Naive thymus-derived CD4-positive, alpha-beta T cell (primary cell): ENCODE measurements around the gene STAU1. TPM values are rescaled to one million over a fixed set of nuclear protein-coding genes. Genes with fewer than 3 reads are reported as not detected.
"Not testable (repeated sequence)": the region's sequence is repeated elsewhere in the genome, so short reads cannot be mapped to it uniquely, and the experiment has no call there.

ENCODE experiments used
- ATAC-seq: fragments of 150-1000 bp; cut with Tn5 transposase; 2 replicates; pipeline ENCODE4 v1.10.0; 2021; ENCODE audit warnings: mild to moderate bottlenecking, moderate library complexity
- CTCF ChIA-PET: fragments of 350-600 bp; sonication (Branson Sonifier 250); formaldehyde crosslinking; loops from one replicate; lab custom pipeline; 2021; ENCODE audit warnings: antibody characterized with exemption; lab: Charles Lee
- POLR2A ChIA-PET: fragments of 350-600 bp; sonication (Branson Sonifier 250); formaldehyde crosslinking; loops from one replicate; lab custom pipeline; 2021; ENCODE audit warnings: antibody characterized with exemption, inconsistent platforms; lab: Charles Lee
- DNase-seq, 9 donors: peaks; one replicate each; pipeline versions ENCODE4 v3.0.0 to v3.0.0-alpha.2; 2020 to 2022; ENCODE audit warnings: mixed read lengths in 1 of 9
- H3K27ac ChIP-seq: one replicate; pipeline ENCODE4 v1.7.0; 2013; ENCODE audit warnings: mild to moderate bottlenecking, low read depth, low read length, moderate library complexity
- H3K27me3 ChIP-seq, 2 donors: one replicate each; pipeline ENCODE4 v1.7.0; 2013; ENCODE audit warnings: low read length in 2 of 2, mild to moderate bottlenecking in 2 of 2, moderate library complexity in 2 of 2; ENCODE audit not compliant: control insufficient read depth in 2 of 2, insufficient read depth in 2 of 2
- H3K36me3 ChIP-seq, 3 experiments: 1 replicate in 2 of 3; 2 replicates in 1 of 3; pipeline ENCODE4 v1.7.0; 2013; ENCODE audit warnings: low read length in 3 of 3, mild to moderate bottlenecking in 3 of 3, moderate library complexity in 1 of 3; ENCODE audit not compliant: insufficient read depth in 3 of 3, control insufficient read depth in 2 of 3
- H3K4me1 ChIP-seq, 2 donors: one replicate each; pipeline ENCODE4 v1.7.0; 2013; ENCODE audit warnings: low read length in 2 of 2, mild to moderate bottlenecking in 2 of 2, moderate library complexity in 1 of 2; ENCODE audit not compliant: control insufficient read depth in 2 of 2, insufficient read depth in 2 of 2
- H3K4me3 ChIP-seq: 2 replicates; pipeline ENCODE4 v1.7.0; 2013; ENCODE audit warnings: mild to moderate bottlenecking, low read length
- H3K9me3 ChIP-seq, 3 experiments: 1 replicate in 2 of 3; 2 replicates in 1 of 3; pipeline ENCODE4 v1.7.0; 2013; ENCODE audit warnings: low read length in 3 of 3; ENCODE audit not compliant: control insufficient read depth in 2 of 3
- H3K27ac Mint-ChIP-seq, 9 donors: one replicate each; pipeline ENCODE4 v1.8.0; 2020 to 2022; ENCODE audit warnings: mixed read lengths in 9 of 9, mild to moderate bottlenecking in 8 of 9, moderate library complexity in 5 of 9, inconsistent platforms in 2 of 9
- H3K27me3 Mint-ChIP-seq, 5 donors: one replicate each; pipeline ENCODE4 v1.8.0; 2021 to 2022; ENCODE audit warnings: mixed read lengths in 5 of 5, mild to moderate bottlenecking in 1 of 5
- H3K36me3 Mint-ChIP-seq, 5 donors: one replicate each; pipeline ENCODE4 v1.8.0; 2020 to 2022; ENCODE audit warnings: mixed read lengths in 5 of 5, mild to moderate bottlenecking in 3 of 5, inconsistent platforms in 1 of 5
- H3K4me1 Mint-ChIP-seq, 7 donors: one replicate each; pipeline ENCODE4 v1.8.0; 2020 to 2022; ENCODE audit warnings: mixed read lengths in 7 of 7, mild to moderate bottlenecking in 3 of 7, inconsistent platforms in 1 of 7
- H3K4me3 Mint-ChIP-seq, 10 donors: one replicate each; pipeline ENCODE4 v1.8.0; 2020 to 2022; ENCODE audit warnings: mild to moderate bottlenecking in 10 of 10, mixed read lengths in 10 of 10, moderate library complexity in 6 of 10, inconsistent platforms in 2 of 10
- H3K9me3 Mint-ChIP-seq, 11 donors: one replicate each; pipeline ENCODE4 v1.8.0; 2020 to 2022; ENCODE audit warnings: mixed read lengths in 11 of 11, mild to moderate bottlenecking in 4 of 11, inconsistent platforms in 1 of 11, moderate library complexity in 1 of 11
- intact Hi-C, 2 donors: fragments of 100-400 bp; cut with micrococcal nuclease; formaldehyde crosslinking; loops; one replicate each; pipeline ENCODE4 v1.15.1; 2023
- polyA plus RNA-seq, 2 donors: library from polyadenylated mRNA; unstranded; fragments of 300-500 nt; fragmentation: Illumina TruSeq; gene quantifications; one replicate each; pipeline ENCODE4 v1.2.3, GENCODE V29; 2021
- total RNA-seq, 6 experiments: library from RNA in 5 of 6; stranded (reverse) in 5 of 6; gene quantifications; 1 replicate in 5 of 6; 2 replicates in 1 of 6; pipeline ENCODE4 v1.2.3 and lab custom pipeline; 2021 to 2026

STAU1 gene
- total and polyA plus RNA-seq, 7 experiments from 2014 or later = 35.8 to 56.3 (median 45.8) TPM

- peak overlapping the region in 5 of 9 donors; percentile 41 to 68 (median 46) for H3K27ac Mint-ChIP-seq
- not testable (repeated sequence) for H3K27ac ChIP-seq, H3K4me3 Mint-ChIP-seq, H3K27me3 Mint-ChIP-seq, H3K9me3 Mint-ChIP-seq, ATAC-seq, H3K4me3 ChIP-seq, H3K27me3 ChIP-seq, H3K4me1 ChIP-seq, DNase-seq, H3K9me3 ChIP-seq
- ChIA-PET CTCF (interaction anchor here (0.6 to 2.9 kb wide), 3 partner anchors 81 to 277 kb away, joined by 4 to 71 read pairs (median 20); partner anchors contain the start of gene DDX27), POLR2A (interaction anchor here (1.3 kb wide), 1 partner anchor 82 kb away, joined by 3 read pairs; no protein-coding TSS in a partner anchor)
- peaks cover 0 to 28% (median 16%) of the 10 kb centered on the region in 5 donors for H3K36me3 Mint-ChIP-seq
- peaks cover 0 to 48% (median 5%) of the 10 kb centered on the region in 3 experiments for H3K36me3 ChIP-seq
- intact Hi-C loops = loop anchor here in 1 of 2 donors (5.0 kb wide), 1 partner anchor 183 kb away; no protein-coding TSS in a partner anchor
- peaks cover 6 to 20% (median 13%) of the 10 kb centered on the region in 7 donors for H3K4me1 Mint-ChIP-seq
Measured at GRCh38 chr20:49134797-49135196, 53.3 kb downstream of the STAU1 start.

- Mint-ChIP-seq H3K9me3 (no peaks in the 10 kb centered on the region), H3K27me3 (no peaks in the 10 kb centered on the region), H3K4me1 (peaks cover 7 to 20% (median 12%) of the 10 kb centered on the region in 7 donors), H3K36me3 (peaks cover 0 to 28% (median 16%) of the 10 kb centered on the region in 5 donors), H3K4me3 (no peak overlapping the region), H3K27ac (peak overlapping the region in 7 of 9 donors; percentile 15 to 74 (median 41))
- CTCF ChIA-PET = interaction anchor here (1.5 to 2.9 kb wide), 3 partner anchors 83 to 104 kb away, joined by 4 to 71 read pairs (median 20); partner anchors contain the start of gene DDX27
- POLR2A ChIA-PET = interaction anchor here (1.2 to 1.7 kb wide), 2 partner anchors 56 to 84 kb away, joined by 3 to 12 read pairs; partner anchors contain the start of gene DDX27
- Histone ChIP-seq H3K27ac (no peak overlapping the region), H3K36me3 (peaks cover 0 to 40% (median 5%) of the 10 kb centered on the region in 3 experiments), H3K9me3 (no peaks in the 10 kb centered on the region), H3K4me3 (no peak overlapping the region), H3K27me3 (peaks cover 0 to 3% of the 10 kb centered on the region in 2 donors), H3K4me1 (no peaks in the 10 kb centered on the region)
- no peak for ATAC-seq
- intact Hi-C loops = loop anchor here (1.0 to 5.0 kb wide), 4 partner anchors 53 to 184 kb away; no protein-coding TSS in a partner anchor
- no peak for DNase-seq
Measured at GRCh38 chr20:49133571-49133970, 54.6 kb downstream of the STAU1 start.

- POLR2A ChIA-PET = interaction anchor here (1.0 to 1.7 kb wide), 3 partner anchors 55 to 85 kb away, joined by 3 to 12 read pairs (median 5); partner anchors contain the start of genes DDX27 and STAU1
Measured at GRCh38 chr20:49132995-49133478, 55.1 kb downstream of the STAU1 start.

GRCh38 chr20:49123982-49124381 is 64.2 kb downstream of the STAU1 start:
- Mint-ChIP-seq H3K9me3 (no peaks in the 10 kb centered on the region), H3K27me3 (no peaks in the 10 kb centered on the region), H3K36me3 (peaks cover 4 to 45% (median 30%) of the 10 kb centered on the region in 5 donors), H3K4me1 (peaks cover 0 to 12% (median 5%) of the 10 kb centered on the region in 7 donors), H3K4me3 (no peak overlapping the region), H3K27ac (peak overlapping the region in 4 of 9 donors; percentile 41 to 67 (median 49))
- DNase-seq (no peak), ATAC-seq (no peak)
- H3K27me3 ChIP-seq = no peaks in the 10 kb centered on the region
- H3K4me3 ChIP-seq = no peak overlapping the region
- no peaks in the 10 kb centered on the region for H3K4me1 ChIP-seq
- intact Hi-C loops = no loop called here
- CTCF ChIA-PET = interaction anchor here (1.4 kb wide), 1 partner anchor 9 kb away, joined by 3 read pairs; no protein-coding TSS in a partner anchor
- no peaks in the 10 kb centered on the region for H3K9me3 ChIP-seq
- POLR2A ChIA-PET = no interaction called here
- no peak overlapping the region for H3K27ac ChIP-seq
- peaks cover 17 to 59% (median 34%) of the 10 kb centered on the region in 3 experiments for H3K36me3 ChIP-seq

More at GRCh38 chr20:49132995-49133478, 55.1 kb downstream of the STAU1 start:
- H3K27me3 ChIP-seq = peaks cover 0 to 3% of the 10 kb centered on the region in 2 donors
- Mint-ChIP-seq H3K27me3 (no peaks in the 10 kb centered on the region), H3K27ac (peak overlapping the region in 8 of 9 donors; percentile 1 to 74 (median 62)), H3K4me3 (no peak overlapping the region), H3K4me1 (peaks cover 7 to 16% (median 10%) of the 10 kb centered on the region in 7 donors), H3K9me3 (no peaks in the 10 kb centered on the region), H3K36me3 (peaks cover 0 to 25% (median 14%) of the 10 kb centered on the region in 5 donors)
- no peak overlapping the region for H3K4me3 ChIP-seq
- intact Hi-C loops = loop anchor here (1.0 to 5.0 kb wide), 4 partner anchors 53 to 184 kb away; no protein-coding TSS in a partner anchor
- no peaks in the 10 kb centered on the region for H3K9me3 ChIP-seq
- H3K4me1 ChIP-seq = no peaks in the 10 kb centered on the region
- peaks cover 0 to 40% (median 5%) of the 10 kb centered on the region in 3 experiments for H3K36me3 ChIP-seq
- no peak overlapping the region for H3K27ac ChIP-seq
- CTCF ChIA-PET = interaction anchor here (0.5 to 2.9 kb wide), 9 partner anchors 7 to 104 kb away, joined by 3 to 71 read pairs (median 4); partner anchors contain the start of gene DDX27
- peak; percentile 68 for ATAC-seq
- DNase-seq = peak in 7 of 9 donors; percentile 33 to 68 (median 62)

GRCh38 chr20:49122920-49123319 is 65.2 kb downstream of the STAU1 start:
- no peak for DNase-seq

GRCh38 chr20:49119988-49120387 is 68.1 kb downstream of the STAU1 start:
- Mint-ChIP-seq H3K9me3 (no peaks in the 10 kb centered on the region), H3K27me3 (no peaks in the 10 kb centered on the region), H3K27ac (peak overlapping the region in 2 of 9 donors; percentile 8 to 79), H3K4me1 (peaks cover 0 to 7% (median 2%) of the 10 kb centered on the region in 7 donors), H3K36me3 (peaks cover 8 to 63% (median 38%) of the 10 kb centered on the region in 5 donors), H3K4me3 (no peak overlapping the region)
- no peak overlapping the region for H3K27ac ChIP-seq
- ChIA-PET POLR2A (no interaction called here), CTCF (interaction anchor here (1.4 kb wide), 1 partner anchor 13 kb away, joined by 4 read pairs; no protein-coding TSS in a partner anchor)
- intact Hi-C loops = no loop called here
- no peak for DNase-seq
- no peaks in the 10 kb centered on the region for H3K9me3 ChIP-seq
- peaks cover 40 to 94% (median 48%) of the 10 kb centered on the region in 3 experiments for H3K36me3 ChIP-seq
- H3K4me1 ChIP-seq = no peaks in the 10 kb centered on the region
- no peak overlapping the region for H3K4me3 ChIP-seq
- H3K27me3 ChIP-seq = no peaks in the 10 kb centered on the region
- ATAC-seq = no peak

More at GRCh38 chr20:49122920-49123319, 65.2 kb downstream of the STAU1 start:
- Mint-ChIP-seq H3K27me3 (no peaks in the 10 kb centered on the region), H3K4me1 (peaks cover 0 to 12% (median 5%) of the 10 kb centered on the region in 7 donors), H3K4me3 (no peak overlapping the region), H3K36me3 (peaks cover 7 to 54% (median 38%) of the 10 kb centered on the region in 5 donors), H3K9me3 (no peaks in the 10 kb centered on the region), H3K27ac (no peak overlapping the region)
- no peaks in the 10 kb centered on the region for H3K27me3 ChIP-seq
- intact Hi-C loops = no loop called here
- ATAC-seq = no peak
- H3K4me3 ChIP-seq = no peak overlapping the region
- ChIA-PET CTCF (interaction anchor here (0.6 kb wide), 1 partner anchor 14 kb away, joined by 3 read pairs; no protein-coding TSS in a partner anchor), POLR2A (interaction anchor here (0.6 kb wide), 1 partner anchor 132 kb away, joined by 5 read pairs; no protein-coding TSS in a partner anchor)
- no peaks in the 10 kb centered on the region for H3K4me1 ChIP-seq
- peaks cover 25 to 70% (median 41%) of the 10 kb centered on the region in 3 experiments for H3K36me3 ChIP-seq
- H3K27ac ChIP-seq = no peak overlapping the region
- H3K9me3 ChIP-seq = no peaks in the 10 kb centered on the region
